ENCODE data around the gene MTARC2. TPM values are rescaled to one million over a fixed set of nuclear protein-coding genes. Genes with fewer than 3 reads are reported as not detected.
A peak's percentile ranks its signal among the peaks of the same experiment; 100 is the strongest.

MTARC2 gene
- polyA plus RNA-seq, 1 of the 3 experiments (the other 2 are of a cell fraction), result 6.1 TPM

DNA sequence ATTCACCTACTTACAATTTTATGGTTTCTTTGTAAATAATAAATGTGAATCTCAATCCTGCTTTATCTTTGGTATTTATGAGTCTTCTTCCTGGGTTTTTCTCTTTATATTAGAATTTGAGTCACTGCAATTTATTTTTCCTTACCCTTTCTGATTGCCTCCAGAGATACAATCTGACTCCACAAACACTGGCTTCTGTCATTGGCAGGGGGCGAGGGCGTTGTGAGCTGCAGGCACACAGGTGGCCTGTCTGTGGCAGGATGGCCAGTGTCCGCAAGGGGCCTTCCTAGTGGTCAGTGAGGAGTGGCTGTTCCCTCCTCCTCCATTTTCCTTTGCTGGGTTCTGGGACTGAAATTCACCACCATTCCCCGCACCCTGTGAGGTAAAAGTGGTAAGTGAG is 36.6 kb downstream of the MTARC2 start:
- Histone ChIP-seq H2AFZ (ENCODE audit: low read depth) (no peak overlapping the region), H3K9me2 (no peaks in the 10 kb centered on the region), H4K20me1 (ENCODE audit: insufficient read depth) (no peaks in the 10 kb centered on the region), H3K79me2 (ENCODE audit: insufficient read depth) (no peaks in the 10 kb centered on the region), H3K9me3 (no peaks in the 10 kb centered on the region), H3K36me3 (replicated peaks in 1 of 2; ENCODE audit: control insufficient read depth in 1 of 2, insufficient read depth in 2 of 2, low read length in 1 of 2) (peaks cover 0 to 18% of the 10 kb centered on the region in 2 experiments), H3K9ac (no peak overlapping the region), H3F3A (replicated peaks; ENCODE audit: insufficient read depth) (no peaks in the 10 kb centered on the region), H3K4me3 (ENCODE audit: low read depth in 2 of 2, low read length in 1 of 2) (no peak overlapping the region), H3K4me2 (no peak overlapping the region), H3K27me3 (ENCODE audit: insufficient read depth) (no peaks in the 10 kb centered on the region), H3K27ac (ENCODE audit: low read depth in 2 of 2, low read length in 1 of 2) (no peak overlapping the region; a peak in 1 of 4 replicates), H3K4me1 (ENCODE audit: control insufficient read depth in 1 of 2, insufficient read depth in 2 of 2, low read depth in 1 of 2, low read length in 1 of 2) (peaks cover 0 to 18% of the 10 kb centered on the region in 2 experiments; a peak in 2 of 4 replicates)
- TF ChIP-seq RFX5 (IDR thresholded peaks at IDR 0.05; ENCODE audit: low read length), result no peak
- TF ChIP-seq SIN3A (IDR thresholded peaks at IDR 0.05; ENCODE audit: borderline replicate concordance, low read depth, low read length), result no peak
- TF ChIP-seq JUND (IDR thresholded peaks at IDR 0.05), result no peak
- TF ChIP-seq RXRA (IDR thresholded peaks at IDR 0.05; ENCODE audit: borderline replicate concordance, low read depth), result no peak
- peak; percentile 83 for TF ChIP-seq GATA2 (CRISPR knock-in tag; IDR thresholded peaks at IDR 0.05)
- no peak for TF ChIP-seq RCOR1 (IDR thresholded peaks at IDR 0.05; ENCODE audit: low read length)
- TF ChIP-seq MEF2A (IDR thresholded peaks at IDR 0.05; ENCODE audit: borderline replicate concordance, low read depth), result no peak
- peak; percentile 52 for DNase-seq
- CTCF ChIA-PET, result interaction anchor here (1.4 to 7.6 kb wide), 3 partner anchors 9 to 504 kb away, joined by 5 to 63 read pairs (median 53); no protein-coding TSS in a partner anchor
- 100% methylated on average over 4 of the region's 4 CpGs for WGBS (ENCODE audit: low lambda C conversion rate)
- POLR2A ChIA-PET, result no interaction called here

- CTCF ChIA-PET, result interaction anchor here (0.9 to 7.6 kb wide), 7 partner anchors 10 to 504 kb away, joined by 3 to 63 read pairs (median 6); partner anchors contain the start of genes C1orf115 and MTARC2
- Histone ChIP-seq H4K20me1 (ENCODE audit: insufficient read depth) (no peaks in the 10 kb centered on the region), H3K4me2 (no peak overlapping the region), H3K4me1 (ENCODE audit: control insufficient read depth in 1 of 2, insufficient read depth in 2 of 2, low read depth in 1 of 2, low read length in 1 of 2) (peaks cover 0 to 21% of the 10 kb centered on the region in 2 experiments; a peak in 2 of 4 replicates), H3K9ac (no peak overlapping the region), H3K9me2 (no peaks in the 10 kb centered on the region), H3K4me3 (ENCODE audit: low read depth in 2 of 2, low read length in 1 of 2) (no peak overlapping the region; a peak in 1 of 4 replicates), H3K79me2 (ENCODE audit: insufficient read depth) (no peaks in the 10 kb centered on the region), H2AFZ (ENCODE audit: low read depth) (no peak overlapping the region), H3F3A (replicated peaks; ENCODE audit: insufficient read depth) (no peaks in the 10 kb centered on the region), H3K36me3 (replicated peaks in 1 of 2; ENCODE audit: control insufficient read depth in 1 of 2, insufficient read depth in 2 of 2, low read length in 1 of 2) (peaks cover 0 to 18% of the 10 kb centered on the region in 2 experiments), H3K9me3 (no peaks in the 10 kb centered on the region), H3K27me3 (ENCODE audit: insufficient read depth) (no peaks in the 10 kb centered on the region), H3K27ac (ENCODE audit: low read depth in 2 of 2, low read length in 1 of 2) (peak overlapping the region in 1 of 2 experiments; percentile 83; a peak in 2 of 4 replicates)
- DNase-seq, result no peak
- WGBS (ENCODE audit: low lambda C conversion rate), result 97% methylated on average over 9 of the region's 11 CpGs
- POLR2A ChIA-PET, result interaction anchor here (1.3 to 1.4 kb wide), 2 partner anchors 18 to 37 kb away, joined by 3 to 5 read pairs; partner anchors contain the start of gene MTARC2
- TF ChIP-seq EZH2phosphoT487 (IDR thresholded peaks at IDR 0.05; ENCODE audit: borderline replicate concordance, low read depth) (no peak), TCF12 (IDR thresholded peaks at IDR 0.05) (no peak), GABPA (IDR thresholded peaks at IDR 0.05; ENCODE audit: low read depth) (no peak), EP300 (IDR thresholded peaks at IDR 0.05; ENCODE audit: borderline replicate concordance in 1 of 2, low read depth in 1 of 2, low read length in 1 of 2) (no peak), MXI1 (IDR thresholded peaks at IDR 0.05; ENCODE audit: low read depth, low read length) (no peak), NRF1 (IDR thresholded peaks at IDR 0.05; ENCODE audit: low read depth, low read length) (no peak), RCOR1 (IDR thresholded peaks at IDR 0.05; ENCODE audit: low read length) (no peak), NFIC (IDR thresholded peaks at IDR 0.05; ENCODE audit: borderline replicate concordance) (no peak)
- TF ChIP-seq, protein P1, sequence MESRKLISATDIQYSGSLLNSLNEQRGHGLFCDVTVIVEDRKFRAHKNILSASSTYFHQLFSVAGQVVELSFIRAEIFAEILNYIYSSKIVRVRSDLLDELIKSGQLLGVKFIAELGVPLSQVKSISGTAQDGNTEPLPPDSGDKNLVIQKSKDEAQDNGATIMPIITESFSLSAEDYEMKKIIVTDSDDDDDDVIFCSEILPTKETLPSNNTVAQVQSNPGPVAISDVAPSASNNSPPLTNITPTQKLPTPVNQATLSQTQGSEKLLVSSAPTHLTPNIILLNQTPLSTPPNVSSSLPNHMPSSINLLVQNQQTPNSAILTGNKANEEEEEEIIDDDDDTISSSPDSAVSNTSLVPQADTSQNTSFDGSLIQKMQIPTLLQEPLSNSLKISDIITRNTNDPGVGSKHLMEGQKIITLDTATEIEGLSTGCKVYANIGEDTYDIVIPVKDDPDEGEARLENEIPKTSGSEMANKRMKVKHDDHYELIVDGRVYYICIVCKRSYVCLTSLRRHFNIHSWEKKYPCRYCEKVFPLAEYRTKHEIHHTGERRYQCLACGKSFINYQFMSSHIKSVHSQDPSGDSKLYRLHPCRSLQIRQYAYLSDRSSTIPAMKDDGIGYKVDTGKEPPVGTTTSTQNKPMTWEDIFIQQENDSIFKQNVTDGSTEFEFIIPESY (IDR thresholded peaks at IDR 0.05; ENCODE audit: borderline replicate concordance, low read depth), result no peak
Observed at GRCh38 chr1:220785166-220786056, 37.3 kb downstream of the MTARC2 start.
